GM21528 (cell line): Measurements from ENCODE around the gene THEM5.

Experiments
- ATAC-seq: cut with Tn5 transposase; IDR thresholded peaks from one replicate; pipeline ENCODE4 v1.9.1; 2021; ENCODE audit warnings: mild to moderate bottlenecking, moderate library complexity; ENCODE audit not compliant: unreplicated experiment, low FRiP score

THEM5 gene

DNA sequence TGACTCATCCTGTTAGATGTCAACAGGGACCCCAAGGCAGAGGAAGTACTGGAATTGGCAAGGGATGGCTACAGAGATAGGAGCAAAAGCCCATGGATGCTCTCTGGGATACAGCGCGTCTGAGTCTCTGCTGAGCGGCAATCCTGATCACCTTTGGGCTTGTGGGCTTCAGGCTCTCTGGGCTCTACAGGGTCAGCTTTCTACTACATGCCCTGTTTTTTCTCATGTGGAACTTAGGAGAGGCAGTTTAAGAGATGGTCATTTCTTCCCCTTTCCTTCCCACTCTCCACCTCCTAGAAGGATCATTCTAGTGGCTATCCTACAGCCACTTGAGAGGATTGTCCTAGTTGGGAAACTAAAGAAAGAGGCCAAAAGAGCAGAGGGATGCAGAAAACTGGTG, 49.6 kb downstream of the THEM5 start:
- ATAC-seq: no peak

DNA sequence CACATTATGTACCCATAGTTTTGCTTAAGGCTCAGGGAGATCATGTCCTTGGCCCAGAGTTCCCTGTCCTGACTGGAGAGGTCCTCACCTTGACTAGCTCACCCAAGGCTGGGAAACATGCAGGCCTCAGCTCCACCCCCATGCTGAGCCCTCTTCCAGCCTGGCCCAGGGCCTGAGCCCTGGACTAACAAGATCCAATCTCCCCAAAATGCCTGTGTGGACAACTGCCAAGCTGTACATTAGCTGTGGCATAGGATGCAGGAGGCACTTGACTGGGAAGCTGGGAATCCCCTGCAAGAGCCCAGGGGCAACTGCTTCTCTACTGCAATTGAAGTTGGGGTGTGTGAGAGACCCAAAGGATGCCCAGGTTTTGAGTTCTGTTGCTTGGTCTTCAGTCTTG, 50.3 kb downstream of the THEM5 start:
- ATAC-seq: no peak

DNA sequence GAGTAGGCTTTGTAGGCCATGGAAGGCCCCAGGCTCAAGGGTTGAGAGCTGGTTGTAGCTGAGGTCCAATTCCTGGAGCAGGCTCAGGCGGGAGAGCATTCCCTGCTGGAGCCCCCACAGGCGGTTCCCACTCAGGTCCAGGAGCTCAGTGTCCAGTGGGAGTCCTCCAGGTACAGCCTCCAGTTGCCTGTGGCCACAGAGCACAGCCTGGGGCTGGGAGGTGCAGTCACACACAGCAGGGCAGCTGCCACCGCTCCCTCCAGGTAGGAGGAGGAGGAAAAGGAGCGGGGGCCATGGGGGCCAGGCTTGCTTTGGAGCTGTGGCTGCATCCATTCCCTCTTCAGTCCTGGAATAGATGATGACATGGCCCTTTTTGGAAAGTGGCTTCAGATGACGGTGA, 51.1 kb downstream of the THEM5 start:
- no peak for ATAC-seq

- no peak for ATAC-seq
These were observed 51.7 kb downstream of the THEM5 start for GRCh38 chr1:151801846-151802245.

DNA sequence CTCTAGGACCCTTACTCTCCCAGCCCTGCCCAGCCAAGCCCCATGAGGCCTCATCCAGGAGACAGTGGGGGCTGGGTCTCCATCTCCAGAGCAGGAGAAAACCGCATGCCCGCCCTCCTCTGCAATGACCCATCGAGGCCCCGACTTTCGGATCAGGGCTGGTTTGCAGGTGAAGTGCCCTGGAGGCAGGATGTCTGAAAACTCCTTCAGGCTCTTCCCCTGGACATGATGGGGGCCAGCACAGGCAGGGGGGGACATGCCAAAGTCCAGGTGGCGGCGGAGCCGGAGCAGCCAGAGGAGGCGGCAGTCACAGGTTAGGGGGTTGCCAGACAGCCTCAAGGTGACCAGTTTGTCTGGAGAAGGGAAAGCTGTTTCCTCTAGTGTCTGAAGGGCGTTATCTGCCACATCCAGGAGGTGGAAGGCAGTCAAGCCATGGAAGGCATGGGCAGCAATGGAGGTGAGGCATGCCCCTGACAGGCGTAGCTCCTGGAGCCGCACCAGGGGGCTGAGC, 52.1 kb downstream of the THEM5 start:
- ATAC-seq: no peak

- ATAC-seq: no peak
These were observed 52.7 kb downstream of the THEM5 start for GRCh38 chr1:151800830-151801229.

DNA sequence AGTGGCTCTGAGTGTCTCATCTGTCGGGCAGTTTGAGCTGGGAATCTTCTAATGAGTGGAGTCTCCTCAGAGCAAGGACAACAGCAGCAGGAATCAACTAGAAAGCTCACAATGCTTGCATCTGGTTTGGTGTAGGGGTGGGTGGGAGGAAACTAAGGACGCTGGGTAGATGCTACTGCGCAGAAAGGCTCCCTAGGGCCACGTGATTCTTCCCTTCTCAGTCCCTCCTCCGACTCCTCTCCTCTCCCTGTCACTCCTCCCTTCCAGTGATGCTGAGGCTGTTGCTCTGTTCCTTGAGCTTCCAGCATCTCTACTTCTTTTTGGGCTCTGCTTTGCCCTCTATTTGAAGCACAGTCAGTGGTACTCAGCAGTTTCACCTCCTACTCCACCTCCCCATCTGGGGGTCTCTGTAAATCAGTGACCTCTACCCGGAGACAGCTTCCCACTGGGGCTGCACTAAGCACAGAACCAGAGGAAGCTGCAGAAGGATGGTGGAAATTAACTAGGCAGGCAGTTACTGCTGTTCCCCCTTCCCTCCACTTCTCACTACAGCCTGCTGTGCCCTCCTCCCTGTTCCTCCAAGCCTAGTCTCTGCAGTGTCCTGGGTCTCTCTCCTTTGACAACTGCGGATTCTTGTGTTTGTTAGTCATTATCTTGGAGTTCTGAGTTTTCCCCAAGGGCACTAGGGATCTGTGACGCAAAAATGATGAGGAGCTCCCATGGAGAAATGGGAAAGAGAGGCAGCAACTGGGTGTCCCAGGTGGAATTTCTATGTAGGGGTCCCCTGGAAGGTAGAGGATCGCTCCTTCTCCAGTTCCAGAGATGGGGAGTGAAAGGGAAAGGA, 54.1 kb downstream of the THEM5 start:
- no peak for ATAC-seq

DNA sequence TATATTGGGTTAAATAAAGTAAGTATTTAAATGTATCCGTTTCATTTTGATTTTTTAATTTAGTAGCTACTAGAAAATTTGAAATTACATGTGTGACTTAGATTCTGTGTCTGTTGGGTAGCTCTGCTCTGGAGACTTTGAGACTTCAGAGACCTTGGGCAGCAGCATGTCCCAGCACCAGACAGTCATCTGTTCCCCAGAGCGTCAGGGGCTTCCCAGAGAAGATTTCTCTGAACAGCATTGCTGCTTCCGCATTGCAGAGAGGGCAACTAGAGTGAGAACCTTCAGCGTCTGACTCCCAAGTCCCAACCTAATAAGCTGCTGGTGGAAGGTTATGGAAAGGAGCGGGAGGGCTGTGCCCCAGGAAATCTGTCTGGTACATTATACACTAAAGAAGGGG, 54.9 kb downstream of the THEM5 start:
- no peak for ATAC-seq
